ENCODE results near the gene ERVW-1.
"Not testable (repeated sequence)": the region's sequence is repeated elsewhere in the genome, so short reads cannot be mapped to it uniquely, and the experiment has no call there.

ERVW-1 gene

DNA sequence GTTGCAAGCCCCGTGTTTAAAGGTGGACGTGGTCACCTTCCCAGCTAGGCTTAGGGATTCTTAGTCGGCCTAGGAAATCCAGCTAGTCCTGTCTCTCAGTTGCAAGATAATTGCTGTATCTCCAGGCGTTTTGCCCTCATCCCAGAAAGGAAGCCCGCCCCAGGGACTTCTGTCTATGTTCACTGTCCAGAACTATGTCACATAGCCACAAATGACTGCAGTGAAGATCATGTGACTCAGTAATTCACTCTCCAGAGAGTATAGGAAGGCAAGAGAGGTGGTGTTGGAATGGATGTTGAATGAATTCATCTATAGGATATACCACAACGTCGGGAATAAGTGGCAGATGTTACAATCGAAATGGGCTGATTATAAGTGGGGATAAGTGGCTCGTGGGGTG lies 349 bp upstream of the ERVW-1 start:
- no peak overlapping the region for H2AFZ ChIP-seq (ENCODE audit: low read depth, low read length)
- no peaks in the 10 kb centered on the region for H3K27me3 ChIP-seq (ENCODE audit: insufficient read depth, low read length, poor library complexity)
- no peak overlapping the region for H3K4me2 ChIP-seq (ENCODE audit: insufficient read depth, low read length)
- H3K4me1 ChIP-seq (ENCODE audit: insufficient read depth, low read length): no peaks in the 10 kb centered on the region
- no peaks in the 10 kb centered on the region for H3K36me3 ChIP-seq (ENCODE audit: insufficient read depth, low read length)
- no peaks in the 10 kb centered on the region for H3K9me3 ChIP-seq (ENCODE audit: insufficient read depth, low read length, severe bottlenecking)
- no peak overlapping the region for H3K9ac ChIP-seq (ENCODE audit: low read depth, low read length)
- no peaks in the 10 kb centered on the region for H4K20me1 ChIP-seq (ENCODE audit: insufficient read depth, low read length)
- H3K79me2 ChIP-seq (ENCODE audit: insufficient read depth, low read length): no peaks in the 10 kb centered on the region
- DNase-seq (no peak), ATAC-seq (ENCODE audit: insufficient read depth, low read depth) (no peak)
- H3K27ac ChIP-seq (ENCODE audit: low read length): no peak overlapping the region
- no peak for TF ChIP-seq EZH2 (IDR thresholded peaks at IDR 0.05; ENCODE audit: borderline replicate concordance, low read depth, low read length, severe bottlenecking)
- TF ChIP-seq CTCF (IDR thresholded peaks at IDR 0.05; ENCODE audit: borderline replicate concordance, extremely low read depth, low read length, poor library complexity, severe bottlenecking): no peak
- H3K4me3 ChIP-seq (ENCODE audit: low read depth in 1 of 2, low read length in 2 of 2): no peak overlapping the region

DNA sequence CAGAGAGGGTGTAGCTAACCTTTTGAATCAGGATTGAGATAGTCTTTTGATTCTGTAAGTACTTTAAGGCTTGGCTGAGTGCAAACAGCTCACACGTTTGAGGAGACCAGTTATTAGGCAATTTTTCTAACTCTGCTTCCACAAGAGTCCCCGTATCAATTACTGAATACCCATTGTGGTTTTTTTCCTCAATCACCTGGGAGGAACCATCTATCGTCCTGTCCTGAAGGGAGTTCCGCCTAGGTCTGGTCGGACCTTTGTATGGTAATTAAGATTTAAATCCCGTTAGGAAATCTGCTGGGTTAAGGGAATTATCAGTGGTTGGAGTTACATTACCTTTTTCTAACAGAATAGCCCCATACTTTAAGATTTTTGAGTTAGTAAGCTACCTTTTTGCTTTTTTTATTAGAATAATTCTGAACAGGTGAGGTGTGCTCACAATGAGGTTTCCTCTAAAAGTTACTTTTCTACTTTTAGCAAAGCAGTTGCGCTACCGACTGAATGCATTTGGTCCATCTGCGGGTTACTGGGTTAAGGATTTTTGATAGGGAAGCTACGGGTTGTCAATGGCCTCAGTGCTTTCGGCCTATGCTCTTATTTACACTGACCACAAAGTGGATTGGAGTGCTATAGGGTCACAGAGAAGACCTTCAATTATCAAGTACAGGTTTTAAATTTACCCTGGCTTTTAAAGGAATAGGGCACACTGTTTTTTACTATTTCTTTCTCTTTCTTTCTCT lies 1.7 kb downstream of the ERVW-1 start:
- H3K27ac ChIP-seq (ENCODE audit: low read length); H3K4me3 ChIP-seq (ENCODE audit: low read depth in 1 of 2, low read length in 2 of 2); ATAC-seq (ENCODE audit: insufficient read depth, low read depth); H3K9me3 ChIP-seq (ENCODE audit: insufficient read depth, low read length, severe bottlenecking); H4K20me1 ChIP-seq (ENCODE audit: insufficient read depth, low read length); DNase-seq; H3K4me2 ChIP-seq (ENCODE audit: insufficient read depth, low read length); H3K36me3 ChIP-seq (ENCODE audit: insufficient read depth, low read length); H3K9ac ChIP-seq (ENCODE audit: low read depth, low read length); H3K4me1 ChIP-seq (ENCODE audit: insufficient read depth, low read length); H2AFZ ChIP-seq (ENCODE audit: low read depth, low read length); H3K79me2 ChIP-seq (ENCODE audit: insufficient read depth, low read length); H3K27me3 ChIP-seq (ENCODE audit: insufficient read depth, low read length, poor library complexity): not testable (repeated sequence)

- ATAC-seq (ENCODE audit: insufficient read depth, low read depth); DNase-seq; H2AFZ ChIP-seq (ENCODE audit: low read depth, low read length); H3K4me3 ChIP-seq (ENCODE audit: low read depth in 1 of 2, low read length in 2 of 2); H3K9me3 ChIP-seq (ENCODE audit: insufficient read depth, low read length, severe bottlenecking); H3K4me1 ChIP-seq (ENCODE audit: insufficient read depth, low read length); H3K27me3 ChIP-seq (ENCODE audit: insufficient read depth, low read length, poor library complexity); H3K4me2 ChIP-seq (ENCODE audit: insufficient read depth, low read length); H3K27ac ChIP-seq (ENCODE audit: low read length); H3K79me2 ChIP-seq (ENCODE audit: insufficient read depth, low read length); H3K9ac ChIP-seq (ENCODE audit: low read depth, low read length); H3K36me3 ChIP-seq (ENCODE audit: insufficient read depth, low read length); H4K20me1 ChIP-seq (ENCODE audit: insufficient read depth, low read length): not testable (repeated sequence)
Measured at GRCh38 chr7:92475261-92475770, 2.4 kb downstream of the ERVW-1 start.

- not testable (repeated sequence) for H3K4me2 ChIP-seq (ENCODE audit: insufficient read depth, low read length); H3K36me3 ChIP-seq (ENCODE audit: insufficient read depth, low read length); H3K4me3 ChIP-seq (ENCODE audit: low read depth in 1 of 2, low read length in 2 of 2); H4K20me1 ChIP-seq (ENCODE audit: insufficient read depth, low read length); H3K9ac ChIP-seq (ENCODE audit: low read depth, low read length); H2AFZ ChIP-seq (ENCODE audit: low read depth, low read length); H3K9me3 ChIP-seq (ENCODE audit: insufficient read depth, low read length, severe bottlenecking); H3K4me1 ChIP-seq (ENCODE audit: insufficient read depth, low read length); H3K79me2 ChIP-seq (ENCODE audit: insufficient read depth, low read length); DNase-seq; H3K27ac ChIP-seq (ENCODE audit: low read length); H3K27me3 ChIP-seq (ENCODE audit: insufficient read depth, low read length, poor library complexity); ATAC-seq (ENCODE audit: insufficient read depth, low read depth)
Measured at GRCh38 chr7:92473989-92474388, 3.8 kb downstream of the ERVW-1 start.

DNA sequence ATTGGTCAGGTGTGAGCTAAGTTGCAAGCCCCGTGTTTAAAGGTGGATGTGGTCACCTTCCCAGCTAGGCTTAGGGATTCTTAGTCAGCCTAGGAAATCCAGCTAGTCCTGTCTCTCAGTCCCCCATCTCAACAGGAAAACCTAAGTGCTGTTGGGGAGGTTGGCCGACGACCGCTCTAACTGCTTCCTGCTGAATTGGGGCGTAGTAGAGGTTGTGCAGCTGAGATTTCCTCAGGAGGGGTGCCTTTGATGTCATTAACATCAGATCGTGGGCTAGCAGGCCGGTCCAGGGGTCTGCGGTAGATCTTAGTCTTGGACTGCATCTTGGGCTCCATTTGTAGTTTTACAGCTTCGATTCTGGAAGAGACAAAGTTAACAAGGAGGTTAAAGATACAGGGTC lies 9.2 kb downstream of the ERVW-1 start:
- not testable (repeated sequence) for H3K36me3 ChIP-seq (ENCODE audit: insufficient read depth, low read length); H3K79me2 ChIP-seq (ENCODE audit: insufficient read depth, low read length); H3K9me3 ChIP-seq (ENCODE audit: insufficient read depth, low read length, severe bottlenecking); H2AFZ ChIP-seq (ENCODE audit: low read depth, low read length); H3K4me2 ChIP-seq (ENCODE audit: insufficient read depth, low read length); H3K4me3 ChIP-seq (ENCODE audit: low read depth in 1 of 2, low read length in 2 of 2); H3K27ac ChIP-seq (ENCODE audit: low read length); H4K20me1 ChIP-seq (ENCODE audit: insufficient read depth, low read length); H3K9ac ChIP-seq (ENCODE audit: low read depth, low read length); H3K27me3 ChIP-seq (ENCODE audit: insufficient read depth, low read length, poor library complexity); H3K4me1 ChIP-seq (ENCODE audit: insufficient read depth, low read length); ATAC-seq (ENCODE audit: insufficient read depth, low read depth)
- peak; percentile 7 for DNase-seq

All from DND-41 (cell line).